ENCODE measurements around the gene RFLNA.

- no peak for TF ChIP-seq CTCF (IDR thresholded peaks at IDR 0.05)
- TF ChIP-seq POLR2A (IDR thresholded peaks at IDR 0.05), result no peak
These were observed 24.6 kb downstream of the RFLNA start for GRCh38 chr12:124319368-124320050.

Data from body of pancreas (tissue), 4 donors.